Pancreas (tissue), 10 donors: Measurements from ENCODE around the gene HEG1. TPM values are rescaled to one million over a fixed set of nuclear protein-coding genes. Genes with fewer than 3 reads are reported as not detected.

Experiments
- ATAC-seq, 4 donors: fragments of 200-7000 bp; cut with Tn5 transposase; one replicate each; pipeline versions ENCODE4 v1.8.0 to v1.9.1; 2020; ENCODE audit warnings: mild to moderate bottlenecking in 4 of 4, moderate library complexity in 4 of 4
- DNase-seq, 6 donors: peaks; one replicate each; pipeline ENCODE4 v3.0.0-alpha.2; 2020
- FAIRE-seq: peaks from 2 replicates; lab custom pipeline; 2012; peaks lifted over from hg19 to GRCh38; lab: Jason Lieb, UNC
- H3K27ac ChIP-seq, 4 donors: fragments of 200-600 bp; sonication (generic); 1 replicate in 3 of 4; 2 replicates in 1 of 4; pipeline versions ENCODE4 v1.5.0 to v1.8.0; 2020
- H3K27me3 ChIP-seq, 4 donors: fragments of 200-600 bp; one replicate each; pipeline ENCODE4 v1.8.0; 2021
- H3K36me3 ChIP-seq, 3 donors: fragments of 200-600 bp; sonication (generic) in 1 of 3; one replicate each; pipeline versions ENCODE4 v1.5.0 to v1.8.0; 2020 to 2021
- H3K4me1 ChIP-seq, 3 donors: fragments of 200-600 bp; one replicate each; pipeline ENCODE4 v1.8.0; 2021
- H3K4me3 ChIP-seq, 4 donors: fragments of 200-600 bp; sonication (generic) in 2 of 4; one replicate each; pipeline versions ENCODE4 v1.5.0 to v1.8.0; 2020 to 2021
- H3K9me3 ChIP-seq, 4 donors: fragments of 200-600 bp; one replicate each; pipeline ENCODE4 v1.8.0; 2021
- CTCF ChIP-seq, 4 donors: fragments of 200-600 bp; sonication (generic) in 3 of 4; IDR thresholded peaks; one replicate each; pipeline versions ENCODE4 v1.5.0 to v1.8.0; 2021; ENCODE audit warnings: antibody characterized with exemption in 4 of 4
- WGBS, 2 donors: extraction: QIAGEN DNeasy Blood & Tissue Kit; methylation state at CpG; one replicate each; pipeline ENCODE4 v1.1.7; 2013; 5-methylcytosine and 5-hydroxymethylcytosine counted together
- intact Hi-C, 3 donors: fragments of 100-400 bp; cut with DNase I; formaldehyde crosslinking; loops; one replicate each; pipeline versions ENCODE4 v1.11.1 to v1.14.2; 2022
- polyA plus RNA-seq, 2 donors: library from polyadenylated mRNA; stranded (reverse); fragments of 200-250 nt; gene quantifications; one replicate each; pipeline ENCODE4 v1.2.3, GENCODE V29; 2013
- total RNA-seq, 6 donors: library from RNA; stranded (reverse); fragmentation: NEBNext Ultra II Directional in 4 of 6; extraction: Animal tissue kit (Norgen Biotek cat#: 25700) in 4 of 6; gene quantifications; one replicate each; pipeline versions ENCODE4 v1.2.1 to v1.2.4, GENCODE V29; 2021 to 2023
- donor health status: healthy with polysubstance abuse.
- donor health status: DM: no; HTN: no; CAD: no; lungs with moderate emphysema.
- donor health status: DM: no; HTN: no; CAD: no.
- donor health status: control.
- donor health status: control.
- donor health status: Bipolar disorder and iron deficiency.
- donor health status: DM: yes; HTN: yes; CAD: no.
- donor health status: DM: no; HTN: no; CAD: no.
- donor health status: DM: no; HTN: no; CAD: no.
- donor health status: DM: yes; HTN: yes; CAD: no.

Gene HEG1
- total and polyA plus RNA-seq, 8 donors = 9.6 to 36.6 (median 20.9) TPM

DNA sequence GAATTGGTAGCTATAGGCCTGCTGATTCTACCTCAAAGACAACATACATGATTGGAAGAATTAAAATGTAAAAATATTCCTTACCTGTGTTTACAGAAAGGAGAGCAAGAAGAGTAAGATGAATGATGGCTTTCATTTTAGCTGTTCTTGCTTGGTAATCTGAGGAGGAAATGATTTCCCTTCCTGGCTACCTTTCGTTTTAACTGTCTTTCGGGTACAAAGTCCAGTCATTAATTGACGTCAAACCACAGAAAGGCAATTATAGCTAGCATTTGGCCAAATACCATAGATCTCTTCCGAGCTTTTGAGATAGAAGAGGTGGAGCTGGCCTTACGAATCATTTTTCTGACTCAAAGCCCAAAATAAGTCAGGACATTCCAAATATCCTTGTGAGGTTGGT lies 121.2 kb downstream of the HEG1 start, which contains the start of gene MUC13:
Gene MUC13, minus strand, starts transcription at position 175 of the 400 bp plus-strand sequence. Its CDS starts 39 bp downstream, at position 136.
- DNase-seq (no peak), FAIRE-seq (peak; percentile 72), ATAC-seq (peak in 3 of 4 donors; percentile 44 to 67 (median 64))
- intact Hi-C loops = loop anchor here in 1 of 3 donors (10.0 kb wide), 2 partner anchors 50 to 500 kb away; no protein-coding TSS in a partner anchor
- no peaks in the 10 kb centered on the region for H3K27me3 ChIP-seq
- H3K27ac ChIP-seq = peak within 1 kb of the TSS in 1 of 4 donors; percentile 7
- WGBS, 2 donors = 48 to 58% methylated on average over 5 of the region's 5 CpGs
- no peaks in the 10 kb centered on the region for H3K9me3 ChIP-seq
- no peak within 1 kb of the TSS for H3K4me3 ChIP-seq
- TF ChIP-seq CTCF (IDR thresholded peaks at IDR 0.05) = no peak
- H3K4me1 ChIP-seq = no peaks in the 10 kb centered on the region
- no peaks in the 10 kb centered on the region for H3K36me3 ChIP-seq

GRCh38 chr3:124928333-124929202 lies 127.2 kb downstream of the HEG1 start:
- ATAC-seq (peak; percentile 56 to 90 (median 89)), FAIRE-seq (peak; percentile 59), DNase-seq (peak in 5 of 6 donors; percentile 25 to 70 (median 54))
- peak; percentile 32 to 65 (median 58) for TF ChIP-seq CTCF (IDR thresholded peaks at IDR 0.05)
- Histone ChIP-seq H3K27me3 (no peaks in the 10 kb centered on the region), H3K9me3 (no peaks in the 10 kb centered on the region), H3K36me3 (no peaks in the 10 kb centered on the region), H3K27ac (no peak overlapping the region), H3K4me3 (no peak overlapping the region), H3K4me1 (peaks cover 0 to 3% (median 2%) of the 10 kb centered on the region in 3 donors)
- intact Hi-C loops = no loop called here
- WGBS, 2 donors = 21 to 24% methylated on average over 4 of the region's 4 CpGs

GRCh38 chr3:124927574-124928045 lies 128.2 kb downstream of the HEG1 start:
- no peak overlapping the region for H3K4me3 ChIP-seq
- intact Hi-C loops = no loop called here
- TF ChIP-seq CTCF (IDR thresholded peaks at IDR 0.05) = no peak
- no peaks in the 10 kb centered on the region for H3K27me3 ChIP-seq
- ATAC-seq = no peak
- DNase-seq = no peak
- peaks cover 0 to 3% (median 2%) of the 10 kb centered on the region in 3 donors for H3K4me1 ChIP-seq
- no peak for FAIRE-seq
- no peak overlapping the region for H3K27ac ChIP-seq
- WGBS, 2 donors = 92 to 97% methylated on average over 2 of the region's 2 CpGs
- H3K36me3 ChIP-seq = no peaks in the 10 kb centered on the region
- H3K9me3 ChIP-seq = no peaks in the 10 kb centered on the region

- Histone ChIP-seq H3K9me3 (no peaks in the 10 kb centered on the region), H3K27me3 (no peaks in the 10 kb centered on the region), H3K4me3 (no peak overlapping the region), H3K4me1 (peaks cover 0 to 3% (median 2%) of the 10 kb centered on the region in 3 donors), H3K27ac (no peak overlapping the region), H3K36me3 (no peaks in the 10 kb centered on the region)
- TF ChIP-seq CTCF (IDR thresholded peaks at IDR 0.05) = no peak
- FAIRE-seq = no peak
- WGBS, 2 donors = 64 to 78% methylated on average over 4 of the region's 4 CpGs
- intact Hi-C loops = no loop called here
- no peak for DNase-seq
- ATAC-seq = no peak
These were observed 129.2 kb downstream of the HEG1 start for GRCh38 chr3:124926426-124927101.
